Subcutaneous adipose tissue (tissue), 4 donors: Measurements from ENCODE around the gene STK32C. TPM values are rescaled to one million over a fixed set of nuclear protein-coding genes. Genes with fewer than 3 reads are reported as not detected.

Experiments
- CTCF ChIP-seq: fragments of 450-650 bp; IDR thresholded peaks from one replicate; pipeline ENCODE4 v1.5.1; 2016; ENCODE audit warnings: low read depth, mild to moderate bottlenecking, control low read depth, antibody characterized with exemption, moderate library complexity
- total RNA-seq, 4 donors: library from RNA; depleted of rRNA; stranded (reverse); fragments of >200 nt; gene quantifications; one replicate each; pipeline ENCODE4 v1.1.0, GENCODE V29; 2016

STK32C gene
- total RNA-seq, 4 donors from 2014 or later, result 2.9 to 12.3 (median 10.9) TPM

GRCh38 chr10:132231656-132232022 is 76.1 kb downstream of the STK32C start:
- TF ChIP-seq CTCF, result no peak

DNA sequence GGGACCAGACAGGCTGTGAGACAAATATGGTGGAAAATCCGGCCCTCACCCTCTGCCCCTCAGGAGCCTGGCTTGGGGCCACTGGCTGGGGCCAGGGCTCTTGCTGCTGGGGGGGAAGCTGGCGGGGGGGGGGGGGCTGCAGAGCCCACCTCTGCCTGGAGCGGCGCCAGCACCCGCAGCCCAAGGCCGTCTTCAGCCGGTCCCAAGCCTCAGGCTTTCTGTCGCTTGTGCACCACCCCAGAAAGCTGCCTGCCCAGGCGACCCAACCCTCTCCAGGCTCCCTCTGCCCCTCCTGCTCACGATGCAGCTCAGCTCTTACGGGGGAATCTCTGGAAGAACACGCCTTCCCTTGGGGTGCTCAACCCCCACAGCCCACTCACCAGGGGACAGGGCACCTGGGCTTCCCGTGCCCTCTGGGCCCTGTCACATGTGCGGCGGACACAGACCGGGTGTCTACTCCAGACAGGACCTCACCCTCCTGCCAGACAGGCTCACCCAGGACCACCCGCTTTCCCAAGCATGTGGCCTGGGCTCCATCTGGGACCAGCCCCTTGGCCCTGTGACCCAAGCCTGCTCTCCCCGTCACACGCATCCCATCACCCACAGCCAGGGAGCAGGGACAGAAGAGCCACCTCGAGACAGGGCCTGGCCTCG is 77.1 kb downstream of the STK32C start:
- no peak for TF ChIP-seq CTCF

GRCh38 chr10:132229834-132230556 is 77.8 kb downstream of the STK32C start:
- no peak for TF ChIP-seq CTCF

DNA sequence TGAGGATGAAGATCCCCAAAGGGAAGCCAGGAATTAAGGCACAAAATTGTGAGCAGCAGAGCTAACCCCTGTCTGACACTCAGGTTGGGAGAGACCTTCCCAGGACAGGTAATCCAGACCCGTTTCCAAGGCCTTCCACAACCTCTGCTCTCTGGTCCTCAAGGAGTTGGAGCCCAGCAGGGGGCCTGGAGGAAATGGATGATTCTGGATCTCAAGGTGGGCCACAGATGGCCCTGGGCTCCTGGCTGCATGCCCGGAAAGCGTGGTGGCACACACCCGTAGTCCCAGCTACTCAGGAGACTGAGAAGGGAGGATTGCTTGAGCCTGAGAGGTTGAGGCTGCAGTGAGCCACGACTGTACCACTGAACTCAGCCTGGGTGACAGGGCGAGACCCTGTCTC is 78.7 kb downstream of the STK32C start:
- TF ChIP-seq CTCF, result no peak

- TF ChIP-seq CTCF, result no peak
Measured at GRCh38 chr10:132228616-132229015, 79.1 kb downstream of the STK32C start.

- TF ChIP-seq CTCF, result no peak
Measured at GRCh38 chr10:132227851-132228390, 79.8 kb downstream of the STK32C start.

DNA sequence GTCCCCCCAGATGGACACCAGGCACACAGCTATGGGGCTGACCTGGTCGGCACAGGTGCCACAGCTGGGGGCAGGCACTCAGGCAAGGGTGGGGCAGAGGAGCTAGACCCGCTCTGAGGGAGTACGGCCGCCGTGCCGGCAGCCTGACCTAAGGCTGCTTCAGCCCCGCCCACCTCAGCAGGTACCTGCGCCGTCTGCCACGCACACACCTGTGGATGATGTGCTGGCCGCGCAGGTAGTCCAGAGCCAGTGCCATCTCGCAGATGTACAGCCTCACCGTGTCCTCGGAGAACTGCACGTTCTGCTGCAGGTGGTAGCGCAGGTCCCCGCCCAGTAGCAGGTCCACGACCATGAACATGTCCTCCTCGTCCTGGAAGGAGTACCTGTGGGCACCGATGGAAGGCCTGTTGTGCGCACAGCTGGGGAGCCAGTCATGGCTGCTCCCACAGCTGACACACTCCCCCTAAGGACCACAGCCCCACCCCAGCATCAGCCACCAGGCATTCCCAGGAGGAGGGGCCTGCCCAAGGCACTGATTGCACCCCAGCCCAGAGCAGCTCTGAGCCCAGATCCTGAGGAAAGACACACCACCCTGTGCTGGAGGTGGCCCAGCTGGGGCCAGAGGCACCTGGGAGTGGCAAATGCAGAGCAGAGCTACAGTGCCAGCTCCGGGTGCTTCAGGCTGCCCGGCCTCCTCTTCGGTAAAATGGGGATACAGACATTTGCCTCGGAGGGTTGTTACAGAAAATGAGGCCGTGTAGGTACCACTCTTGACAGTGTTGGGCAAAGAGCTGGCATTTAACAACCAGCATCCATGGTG is 81.0 kb downstream of the STK32C start:
- no peak for TF ChIP-seq CTCF
